NB4 (cell line): Measurements from ENCODE around the gene CCT6A.
"Not testable (repeated sequence)": the region's sequence is repeated elsewhere in the genome, so short reads cannot be mapped to it uniquely, and the experiment has no call there.

Source experiments
- DNase-seq: peaks from one replicate; pipeline ENCODE4 v3.0.0; 2010; ENCODE audit warnings: low read depth
- H3K4me3 ChIP-seq: one replicate; pipeline ENCODE4 v1.5.1; 2011; ENCODE audit warnings: mild to moderate bottlenecking, low read depth, low read length, moderate library complexity
- CTCF ChIP-seq: IDR thresholded peaks from one replicate; pipeline ENCODE4 v1.5.1; 2012; ENCODE audit warnings: low read depth, low read length
- MAX ChIP-seq: IDR thresholded peaks from 2 replicates; pipeline ENCODE4 v1.6.1; 2011; ENCODE audit warnings: low read depth, low read length
- MYC ChIP-seq: IDR thresholded peaks from 2 replicates; pipeline ENCODE4 v1.6.1; 2011; ENCODE audit warnings: low read depth, low read length
- POLR2A ChIP-seq: IDR thresholded peaks from 2 replicates; pipeline ENCODE4 v1.6.1; 2011; ENCODE audit warnings: mild to moderate bottlenecking; ENCODE audit not compliant: insufficient read length; ENCODE audit errors: extremely low read depth

CCT6A gene

GRCh38 chr7:56051339-56052191 is at the start of gene CCT6A, which contains the start of gene PSPH:
CCT6A (plus strand) TSS chr7:56051765; CDS start chr7:56051849, 84 bp downstream.
PSPH (minus strand) TSS chr7:56051444; CDS start chr7:56021212, 30,232 bp downstream.
- TF ChIP-seq MYC (peak; percentile 93), POLR2A (peak; percentile 90), MAX (peak; percentile 88), CTCF (no peak)
- DNase-seq = peak; percentile 100
- H3K4me3 ChIP-seq = peak within 1 kb of the TSS; percentile 98

GRCh38 chr7:56003749-56004148 is 47.8 kb upstream of the CCT6A start:
- no peak overlapping the region for H3K4me3 ChIP-seq
- no peak for DNase-seq
- TF ChIP-seq MYC (no peak), POLR2A (no peak)

- TF ChIP-seq POLR2A = no peak
- 0 out of 2 replicates have a peak, but pooled peaks have one; percentile 17 for TF ChIP-seq MYC
- no peak overlapping the region for H3K4me3 ChIP-seq
- peak; percentile 83 for DNase-seq
Observed at GRCh38 chr7:56007167-56007652, 44.4 kb upstream of the CCT6A start.

GRCh38 chr7:56007891-56008290 is 43.7 kb upstream of the CCT6A start:
- no peak overlapping the region for H3K4me3 ChIP-seq
- no peak for DNase-seq

GRCh38 chr7:56009695-56010094 is 41.9 kb upstream of the CCT6A start:
- TF ChIP-seq MYC (no peak), CTCF (no peak), MAX (no peak), POLR2A (no peak)
- H3K4me3 ChIP-seq = no peak overlapping the region
- DNase-seq = no peak

More at GRCh38 chr7:56007891-56008290, 43.7 kb upstream of the CCT6A start:
- TF ChIP-seq POLR2A = no peak
- no peak for TF ChIP-seq MAX
- TF ChIP-seq MYC = no peak
- TF ChIP-seq CTCF = no peak

GRCh38 chr7:56017015-56017414 is 34.5 kb upstream of the CCT6A start:
- DNase-seq, H3K4me3 ChIP-seq: not testable (repeated sequence)

- DNase-seq = no peak
- TF ChIP-seq MYC = no peak
- TF ChIP-seq MAX = no peak
- no peak for TF ChIP-seq POLR2A
- TF ChIP-seq CTCF = no peak
Observed at GRCh38 chr7:56019501-56019900, 32.1 kb upstream of the CCT6A start.

More at GRCh38 chr7:56019501-56019900, 32.1 kb upstream of the CCT6A start:
- no peak overlapping the region for H3K4me3 ChIP-seq
